Measurements from ENCODE around the gene EAF1.

DNA sequence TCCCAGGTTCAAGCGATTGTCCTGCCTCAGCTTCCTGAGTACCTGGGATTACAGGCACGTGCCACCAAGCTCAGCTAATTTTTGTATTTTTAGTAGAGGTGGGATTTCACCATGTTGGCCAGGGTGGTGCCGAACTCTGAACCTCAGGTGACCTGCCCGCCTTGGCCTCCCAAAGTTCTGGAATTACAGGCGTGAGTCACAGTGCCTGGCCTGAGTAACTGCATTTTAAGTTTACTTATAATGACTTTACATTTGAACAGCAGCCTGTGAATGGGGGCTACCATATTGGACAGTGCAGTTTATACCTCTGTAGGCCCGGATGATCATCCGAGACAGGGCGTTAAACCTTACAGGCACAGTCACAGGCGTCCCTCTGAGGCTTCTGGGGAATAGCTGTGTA lies 24.8 kb downstream of the EAF1 start:
- TF ChIP-seq, protein P1, sequence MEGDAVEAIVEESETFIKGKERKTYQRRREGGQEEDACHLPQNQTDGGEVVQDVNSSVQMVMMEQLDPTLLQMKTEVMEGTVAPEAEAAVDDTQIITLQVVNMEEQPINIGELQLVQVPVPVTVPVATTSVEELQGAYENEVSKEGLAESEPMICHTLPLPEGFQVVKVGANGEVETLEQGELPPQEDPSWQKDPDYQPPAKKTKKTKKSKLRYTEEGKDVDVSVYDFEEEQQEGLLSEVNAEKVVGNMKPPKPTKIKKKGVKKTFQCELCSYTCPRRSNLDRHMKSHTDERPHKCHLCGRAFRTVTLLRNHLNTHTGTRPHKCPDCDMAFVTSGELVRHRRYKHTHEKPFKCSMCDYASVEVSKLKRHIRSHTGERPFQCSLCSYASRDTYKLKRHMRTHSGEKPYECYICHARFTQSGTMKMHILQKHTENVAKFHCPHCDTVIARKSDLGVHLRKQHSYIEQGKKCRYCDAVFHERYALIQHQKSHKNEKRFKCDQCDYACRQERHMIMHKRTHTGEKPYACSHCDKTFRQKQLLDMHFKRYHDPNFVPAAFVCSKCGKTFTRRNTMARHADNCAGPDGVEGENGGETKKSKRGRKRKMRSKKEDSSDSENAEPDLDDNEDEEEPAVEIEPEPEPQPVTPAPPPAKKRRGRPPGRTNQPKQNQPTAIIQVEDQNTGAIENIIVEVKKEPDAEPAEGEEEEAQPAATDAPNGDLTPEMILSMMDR (optimal IDR thresholded peaks at IDR 0.05 in 1 of 3, IDR thresholded peaks at IDR 0.05 in 1 of 3, conservative IDR thresholded peaks at IDR 0.05 in 1 of 3; ENCODE audit: extremely low read depth in 1 of 3, insufficient read depth in 2 of 3, low read length in 3 of 3): no peak
- no peak for TF ChIP-seq EZH2 (IDR thresholded peaks at IDR 0.05; ENCODE audit: low read length)
